GM12878 (cell line): ENCODE measurements around the gene RALBP1. TPM values are rescaled to one million over a fixed set of nuclear protein-coding genes. Genes with fewer than 3 reads are reported as not detected.

Experiments
- ATAC-seq: fragments of 200-7000 bp; cut with Tn5 transposase; 3 replicates; pipeline ENCODE4 v1.9.1; 2020; ENCODE audit warnings: mild to moderate bottlenecking, moderate library complexity
- BruUV-seq: library from RNA; stranded (reverse); fragments of 400-500 nt; replicated peaks from 2 replicates; lab custom pipeline; 2021; lab: Mats Ljungman, UMichigan
- CTCF ChIA-PET: fragments of 300-600 bp; sonication (Branson Sonifier 250); formaldehyde crosslinking; extraction: SDS; loops from one replicate; lab custom pipeline; 2021; ENCODE audit warnings: inconsistent platforms; lab: Yijun Ruan, JAX
- POLR2A ChIA-PET: fragments of 350-600 bp; formaldehyde crosslinking; extraction: SDS; loops from one replicate; lab custom pipeline; 2021; ENCODE audit warnings: inconsistent platforms; lab: Charles Lee
- RAD21 ChIA-PET: fragments of 300-600 bp; sonication (Branson Sonifier 250); formaldehyde crosslinking; loops from one replicate; lab custom pipeline; 2023; ENCODE audit warnings: antibody characterized with exemption; ENCODE audit not compliant: unreplicated experiment; lab: Charles Lee
- SMC1A ChIA-PET: fragments of 300-600 bp; sonication (Branson Sonifier 250); formaldehyde crosslinking; loops from one replicate; lab custom pipeline; 2023; ENCODE audit not compliant: unreplicated experiment, uncharacterized antibody; lab: Charles Lee
- DNase-seq: peaks from one replicate; pipeline ENCODE4 v3.0.0-alpha.2; 2011; ENCODE audit warnings: low read depth, low spot score
- FAIRE-seq: peaks from 3 replicates; lab custom pipeline; 2011; peaks lifted over from hg19 to GRCh38; lab: Jason Lieb, UNC
- H2AFZ ChIP-seq: 2 replicates; pipeline ENCODE4 v1.6.0; 2011; ENCODE audit warnings: low read depth, low read length, control low read depth; ENCODE audit not compliant: control insufficient read depth
- H3K27ac ChIP-seq: 2 replicates; pipeline ENCODE4 v1.5.1; 2011; ENCODE audit warnings: control low read depth; ENCODE audit not compliant: control insufficient read depth, insufficient read depth
- H3K27me3 ChIP-seq, 2 experiments: replicated peaks in 1 of 2; 2 replicates each; pipeline versions ENCODE4 v1.6.0 to v1.6.1; 2011; ENCODE audit warnings: low read length in 1 of 2; ENCODE audit not compliant: control insufficient read depth in 2 of 2, insufficient read depth in 2 of 2
- H3K36me3 ChIP-seq, 2 experiments: 2 replicates each; pipeline ENCODE4 v1.5.1; 2011; ENCODE audit warnings: low read length in 1 of 2; ENCODE audit not compliant: control insufficient read depth in 2 of 2, insufficient read depth in 2 of 2
- H3K4me1 ChIP-seq: 2 replicates; pipeline ENCODE4 v1.6.1; 2011; ENCODE audit warnings: mild to moderate bottlenecking, low read length, moderate library complexity, mixed read lengths; ENCODE audit not compliant: control insufficient read depth, insufficient read depth
- H3K4me2 ChIP-seq: 2 replicates; pipeline ENCODE4 v1.6.0; 2011; ENCODE audit warnings: control low read depth; ENCODE audit not compliant: control insufficient read depth, insufficient read depth
- H3K4me3 ChIP-seq: fragments of 200-600 bp; sonication (generic); 2 replicates; pipeline ENCODE4 v1.5.1; 2016
- H3K79me2 ChIP-seq: 2 replicates; pipeline ENCODE4 v1.6.0; 2011; ENCODE audit warnings: low read length; ENCODE audit not compliant: control insufficient read depth, insufficient read depth
- H3K9ac ChIP-seq: 2 replicates; pipeline ENCODE4 v1.8.0; 2011; ENCODE audit warnings: low read length, control low read depth, mixed read lengths; ENCODE audit not compliant: control insufficient read depth, insufficient read depth
- H3K9me3 ChIP-seq: replicated peaks from 3 replicates; pipeline ENCODE4 v1.5.1; 2011; ENCODE audit warnings: mild to moderate bottlenecking, low read length; ENCODE audit not compliant: control insufficient read depth, insufficient read depth
- H4K20me1 ChIP-seq: 2 replicates; pipeline ENCODE4 v1.6.0; 2011; ENCODE audit not compliant: control insufficient read depth, insufficient read depth
- CREB1 ChIP-seq: IDR thresholded peaks from 2 replicates; pipeline ENCODE4 v1.6.1; 2012; ENCODE audit warnings: low read depth, mild to moderate bottlenecking, inconsistent platforms
- E2F8 ChIP-seq: fragments of 450-650 bp; IDR thresholded peaks from 2 replicates; pipeline ENCODE4 v1.6.1; 2018; ENCODE audit warnings: mild to moderate bottlenecking, low read depth, moderate library complexity; ENCODE audit not compliant: partially characterized antibody
- EGR1 ChIP-seq, 2 experiments: IDR thresholded peaks; 1 replicate in 1 of 2; 2 replicates in 1 of 2; pipeline ENCODE4 v1.6.1; 2011 to 2012; ENCODE audit warnings: low read depth in 2 of 2, low read length in 2 of 2, borderline replicate concordance in 1 of 2, mild to moderate bottlenecking in 1 of 2, moderate library complexity in 1 of 2
- FOXK2 ChIP-seq: fragments of 450-650 bp; IDR thresholded peaks from 2 replicates; pipeline ENCODE4 v1.6.1; 2017; ENCODE audit warnings: mild to moderate bottlenecking, moderate library complexity
- FOXM1 ChIP-seq: IDR thresholded peaks from 2 replicates; pipeline ENCODE4 v1.6.1; 2012; ENCODE audit warnings: low read depth, mild to moderate bottlenecking, inconsistent platforms, low read length, moderate library complexity
- JUNB ChIP-seq: IDR thresholded peaks from 2 replicates; pipeline ENCODE4 v1.6.1; 2016; ENCODE audit warnings: antibody characterized with exemption, mild to moderate bottlenecking
- LARP7 ChIP-seq: fragments of 450-650 bp; IDR thresholded peaks from 2 replicates; pipeline ENCODE4 v1.6.1; 2017; ENCODE audit warnings: mild to moderate bottlenecking
- MLLT1 ChIP-seq: fragments of 450-650 bp; IDR thresholded peaks from 2 replicates; pipeline ENCODE4 v1.6.1; 2016; ENCODE audit warnings: mild to moderate bottlenecking
- NFIC ChIP-seq: IDR thresholded peaks from 2 replicates; pipeline ENCODE4 v1.6.1; 2012; ENCODE audit warnings: low read depth, mild to moderate bottlenecking, inconsistent platforms, low read length, moderate library complexity
- RB1 ChIP-seq: fragments of 450-650 bp; formaldehyde crosslinking; IDR thresholded peaks from 2 replicates; pipeline ENCODE4 v1.6.1; 2017; ENCODE audit warnings: mild to moderate bottlenecking, borderline replicate concordance
- USF1 ChIP-seq: IDR thresholded peaks from 2 replicates; pipeline ENCODE4 v1.6.1; 2011; ENCODE audit warnings: borderline replicate concordance, low read depth, mild to moderate bottlenecking, moderate library complexity, mixed read lengths, low read length; ENCODE audit not compliant: insufficient read depth; ENCODE audit errors: extremely low read length
- WRNIP1 ChIP-seq: IDR thresholded peaks from 2 replicates; pipeline ENCODE4 v1.6.1; 2011; ENCODE audit warnings: low read depth, low read length, improper control_type of control experiment, borderline replicate concordance
- ZNF622 ChIP-seq: fragments of 450-650 bp; IDR thresholded peaks from 2 replicates; pipeline ENCODE4 v1.6.1; 2017; ENCODE audit warnings: mild to moderate bottlenecking, inconsistent platforms
- WGBS: methylation state at CpG from one replicate; pipeline ENCODE4 v1.1.6; 2016; ENCODE audit warnings: low lambda C conversion rate; ENCODE audit not compliant: insufficient replicate concordance, insufficient coverage; ENCODE audit errors: missing lambda C conversion rate; 5-methylcytosine and 5-hydroxymethylcytosine counted together
- in situ Hi-C: fragments of 300-500 bp; cut with MboI; formaldehyde crosslinking; loops from 9 replicates; pipeline ENCODE4 v1.14.3; 2018; ENCODE audit warnings: mixed read lengths
- intact Hi-C: fragments of 100-400 bp; cut with micrococcal nuclease; formaldehyde crosslinking; loops from one replicate; pipeline ENCODE4 v1.14.2; 2022; ENCODE audit not compliant: unreplicated experiment
- polyA plus RNA-seq, 11 experiments: library from polyadenylated mRNA; depleted of rRNA in 4 of 11; unstranded in 6 of 11; stranded (reverse) in 5 of 11; fragments of >200 nt; fragmentation: Nextera tagmentation in 4 of 11; fragmentation: Illumina TruSeq in 1 of 11; extraction: Ambion mirVana in 4 of 11; extraction: Trizol in 1 of 11; gene quantifications; 1 replicate in 1 of 11; 2 replicates in 10 of 11; pipeline versions ENCODE4 v1.2.1 to v1.2.3, GENCODE V29; 2011 to 2016; ENCODE audit warnings: inconsistent platforms in 2 of 11, missing spikeins in 2 of 11, low read depth in 1 of 11
- total RNA-seq, 4 experiments: library from RNA; depleted of rRNA in 3 of 4; stranded (reverse); fragments of >200 nt in 3 of 4; fragmentation: Illumina TruSeq in 1 of 4; extraction: Trizol in 1 of 4; gene quantifications; 2 replicates each; pipeline versions ENCODE4 v1.2.1 to v1.2.3, GENCODE V29; 2013 to 2021
- TF ChIP-seq, protein P1 (sequence below): fragments of 450-650 bp; IDR thresholded peaks from 2 replicates; pipeline ENCODE4 v1.6.1; 2017; ENCODE audit warnings: mild to moderate bottlenecking

RALBP1 gene
- total and polyA plus RNA-seq, 10 of the 15 experiments (the other 5 are each of a cell fraction or from before 2014, with no cell fraction given): 11.2 to 46.9 (median 41.8) TPM

DNA sequence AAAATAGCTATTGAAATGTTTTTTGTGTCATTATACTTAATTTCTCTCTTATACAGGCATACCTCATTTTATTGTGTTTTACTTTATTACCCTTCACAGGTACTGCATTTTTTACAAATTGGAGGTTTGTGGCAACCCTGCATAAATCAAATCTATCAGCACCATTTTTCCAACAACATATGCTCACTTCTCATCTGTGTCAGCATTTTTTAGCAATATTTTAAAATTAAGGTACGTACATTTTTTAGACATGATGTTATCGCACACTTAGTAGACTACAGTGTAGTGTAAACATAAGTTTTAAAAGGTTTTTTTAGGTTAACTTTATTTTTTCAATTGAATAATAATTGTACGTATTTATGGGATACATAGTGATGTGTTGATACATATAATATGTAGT is 30.8 kb upstream of the RALBP1 start:
- 96% methylated on average over 3 of the region's 3 CpGs for WGBS
- Histone ChIP-seq H4K20me1 (no peaks in the 10 kb centered on the region), H3K4me2 (no peak overlapping the region), H3K27me3 (no peaks in the 10 kb centered on the region), H3K27ac (no peak overlapping the region), H3K36me3 (no peaks in the 10 kb centered on the region), H2AFZ (no peak overlapping the region), H3K79me2 (no peaks in the 10 kb centered on the region), H3K4me3 (no peak overlapping the region), H3K9me3 (peaks cover 4% of the 10 kb centered on the region; the same call in 2 of the 3 replicates), H3K4me1 (no peaks in the 10 kb centered on the region; the same call in 1 of the 2 replicates), H3K9ac (no peak overlapping the region)
- ATAC-seq (no peak), FAIRE-seq (no peak), DNase-seq (no peak)
- POLR2A ChIA-PET: no interaction called here
- BruUV-seq: no TSS peak
- RAD21 ChIA-PET: no interaction called here
- intact Hi-C loops (no loop called here), in situ Hi-C loops (no loop called here)
- CTCF ChIA-PET: interaction anchor here (0.6 kb wide), 1 partner anchor 742 kb away, joined by 3 read pairs; no protein-coding TSS in a partner anchor
- SMC1A ChIA-PET: interaction anchor here (0.7 to 1.0 kb wide), 2 partner anchors 23 to 99 kb away, joined by 3 read pairs; no protein-coding TSS in a partner anchor
- TF ChIP-seq, protein P1, sequence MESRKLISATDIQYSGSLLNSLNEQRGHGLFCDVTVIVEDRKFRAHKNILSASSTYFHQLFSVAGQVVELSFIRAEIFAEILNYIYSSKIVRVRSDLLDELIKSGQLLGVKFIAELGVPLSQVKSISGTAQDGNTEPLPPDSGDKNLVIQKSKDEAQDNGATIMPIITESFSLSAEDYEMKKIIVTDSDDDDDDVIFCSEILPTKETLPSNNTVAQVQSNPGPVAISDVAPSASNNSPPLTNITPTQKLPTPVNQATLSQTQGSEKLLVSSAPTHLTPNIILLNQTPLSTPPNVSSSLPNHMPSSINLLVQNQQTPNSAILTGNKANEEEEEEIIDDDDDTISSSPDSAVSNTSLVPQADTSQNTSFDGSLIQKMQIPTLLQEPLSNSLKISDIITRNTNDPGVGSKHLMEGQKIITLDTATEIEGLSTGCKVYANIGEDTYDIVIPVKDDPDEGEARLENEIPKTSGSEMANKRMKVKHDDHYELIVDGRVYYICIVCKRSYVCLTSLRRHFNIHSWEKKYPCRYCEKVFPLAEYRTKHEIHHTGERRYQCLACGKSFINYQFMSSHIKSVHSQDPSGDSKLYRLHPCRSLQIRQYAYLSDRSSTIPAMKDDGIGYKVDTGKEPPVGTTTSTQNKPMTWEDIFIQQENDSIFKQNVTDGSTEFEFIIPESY: no peak
- TF ChIP-seq EGR1 (IDR thresholded peaks at IDR 0.05; ENCODE audit: borderline replicate concordance in 1 of 2, low read depth in 2 of 2, low read length in 2 of 2): no peak
- no peak for TF ChIP-seq LARP7
- no peak for TF ChIP-seq NFIC
- no peak for TF ChIP-seq CREB1
- TF ChIP-seq USF1: no peak
- TF ChIP-seq WRNIP1: no peak
- no peak for TF ChIP-seq JUNB
- no peak for TF ChIP-seq FOXM1
- TF ChIP-seq MLLT1: no peak
- no peak for TF ChIP-seq ZNF622
- TF ChIP-seq RB1: no peak
- TF ChIP-seq FOXK2: no peak
- no peak for TF ChIP-seq E2F8
